HepG2 (cell line): Measurements from ENCODE around the gene HAND1. TPM values are rescaled to one million over a fixed set of nuclear protein-coding genes. Genes with fewer than 3 reads are reported as not detected.

Source experiments
- CEBPG ChIP-seq: IDR thresholded peaks from 2 replicates; pipeline ENCODE4 v1.6.1; 2016
- FOXO1 ChIP-seq: sonication (generic); formaldehyde crosslinking; IDR thresholded peaks from 2 replicates; pipeline ENCODE4 v1.4.0; 2020; ENCODE audit warnings: missing genetic modification reagents
- GZF1 ChIP-seq: sonication (generic); formaldehyde crosslinking; IDR thresholded peaks from 2 replicates; pipeline ENCODE4 v1.5.1; 2020; ENCODE audit warnings: mild to moderate bottlenecking, missing genetic modification reagents
- HNRNPH1 ChIP-seq: fragments of 200-400 bp; formaldehyde crosslinking; optimal IDR thresholded peaks from 2 replicates; pipeline ENCODE3; 2017; ENCODE audit warnings: mild to moderate bottlenecking, low read depth, low read length
- NFE2L2 ChIP-seq: fragments of 150-350 bp; IDR thresholded peaks from 2 replicates; pipeline ENCODE4 v1.6.1; 2014; ENCODE audit warnings: low read length
- SIX4 ChIP-seq: sonication (generic); formaldehyde crosslinking; IDR thresholded peaks from 2 replicates; pipeline ENCODE4 v1.4.0; 2020; ENCODE audit warnings: missing genetic modification reagents
- TBX3 ChIP-seq: fragments of 450-650 bp; IDR thresholded peaks from 2 replicates; pipeline ENCODE4 v1.6.1; 2017; ENCODE audit warnings: antibody characterized with exemption, mild to moderate bottlenecking, inconsistent platforms, borderline replicate concordance
- TEAD3 ChIP-seq: optimal IDR thresholded peaks from 2 replicates; pipeline ENCODE3; 2016; ENCODE audit warnings: borderline replicate concordance
- ZBTB42 ChIP-seq: sonication (generic); formaldehyde crosslinking; IDR thresholded peaks from 2 replicates; pipeline ENCODE4 v1.5.0; 2020; ENCODE audit warnings: mild to moderate bottlenecking, missing genetic modification reagents
- ZFAT ChIP-seq: sonication (generic); formaldehyde crosslinking; conservative IDR thresholded peaks from 2 replicates; pipeline ENCODE4 v1.8.1; 2023; ENCODE audit warnings: missing genetic modification reagents, inconsistent platforms
- ZNF282 ChIP-seq: fragments of 450-650 bp; IDR thresholded peaks from 2 replicates; pipeline ENCODE4 v1.6.1; 2018; ENCODE audit not compliant: partially characterized antibody
- polyA plus RNA-seq, 8 experiments: library from polyadenylated mRNA; depleted of rRNA in 3 of 8; stranded (reverse) in 7 of 8; unstranded in 1 of 8; fragments of >200 nt; fragmentation: Illumina TruSeq in 4 of 8; extraction: Trizol in 4 of 8; gene quantifications; 2 replicates each; pipeline versions ENCODE4 v1.2.1 to v1.2.3, GENCODE V29; 2011 to 2016; ENCODE audit warnings: low read depth in 4 of 8, missing spikeins in 1 of 8, mixed read lengths in 1 of 8; ENCODE audit not compliant: insufficient read depth in 1 of 8
- total RNA-seq, 5 experiments: library from RNA; depleted of rRNA; stranded (reverse); fragments of >200 nt; fragmentation: Illumina TruSeq; extraction: Trizol; gene quantifications; 2 replicates each; pipeline ENCODE4 v1.2.3, GENCODE V29; 2016; ENCODE audit warnings: low read depth in 1 of 5
- TF ChIP-seq, protein P1 (sequence below): sonication (generic); formaldehyde crosslinking; IDR thresholded peaks from 2 replicates; pipeline ENCODE4 v1.4.0; 2020; ENCODE audit warnings: missing genetic modification reagents
- TF ChIP-seq, protein P2 (sequence below): sonication (generic); formaldehyde crosslinking; IDR thresholded peaks from 2 replicates; pipeline ENCODE4 v1.5.1; 2020; ENCODE audit warnings: mild to moderate bottlenecking, missing genetic modification reagents
- TF ChIP-seq, protein P3 (sequence below): sonication (generic); formaldehyde crosslinking; IDR thresholded peaks from 2 replicates; pipeline ENCODE4 v1.4.0; 2020; ENCODE audit warnings: missing genetic modification reagents, borderline replicate concordance
- TF ChIP-seq, protein P4 (sequence below): sonication (generic); formaldehyde crosslinking; IDR thresholded peaks from 2 replicates; pipeline ENCODE4 v1.8.1; 2022; ENCODE audit warnings: mild to moderate bottlenecking, missing genetic modification reagents
- TF ChIP-seq, protein P5 (sequence below): IDR thresholded peaks from 2 replicates; pipeline ENCODE4 v1.6.1; 2016; ENCODE audit warnings: low read depth, borderline replicate concordance
- TF ChIP-seq, protein P6 (sequence below): sonication (generic); formaldehyde crosslinking; IDR thresholded peaks from 2 replicates; pipeline ENCODE4 v1.9.0; 2021; ENCODE audit warnings: missing genetic modification reagents, borderline replicate concordance

Gene HAND1
- total and polyA plus RNA-seq, 2 of the 13 experiments (the other 11 are each of a cell fraction or from before 2014, with no cell fraction given): not detected

DNA sequence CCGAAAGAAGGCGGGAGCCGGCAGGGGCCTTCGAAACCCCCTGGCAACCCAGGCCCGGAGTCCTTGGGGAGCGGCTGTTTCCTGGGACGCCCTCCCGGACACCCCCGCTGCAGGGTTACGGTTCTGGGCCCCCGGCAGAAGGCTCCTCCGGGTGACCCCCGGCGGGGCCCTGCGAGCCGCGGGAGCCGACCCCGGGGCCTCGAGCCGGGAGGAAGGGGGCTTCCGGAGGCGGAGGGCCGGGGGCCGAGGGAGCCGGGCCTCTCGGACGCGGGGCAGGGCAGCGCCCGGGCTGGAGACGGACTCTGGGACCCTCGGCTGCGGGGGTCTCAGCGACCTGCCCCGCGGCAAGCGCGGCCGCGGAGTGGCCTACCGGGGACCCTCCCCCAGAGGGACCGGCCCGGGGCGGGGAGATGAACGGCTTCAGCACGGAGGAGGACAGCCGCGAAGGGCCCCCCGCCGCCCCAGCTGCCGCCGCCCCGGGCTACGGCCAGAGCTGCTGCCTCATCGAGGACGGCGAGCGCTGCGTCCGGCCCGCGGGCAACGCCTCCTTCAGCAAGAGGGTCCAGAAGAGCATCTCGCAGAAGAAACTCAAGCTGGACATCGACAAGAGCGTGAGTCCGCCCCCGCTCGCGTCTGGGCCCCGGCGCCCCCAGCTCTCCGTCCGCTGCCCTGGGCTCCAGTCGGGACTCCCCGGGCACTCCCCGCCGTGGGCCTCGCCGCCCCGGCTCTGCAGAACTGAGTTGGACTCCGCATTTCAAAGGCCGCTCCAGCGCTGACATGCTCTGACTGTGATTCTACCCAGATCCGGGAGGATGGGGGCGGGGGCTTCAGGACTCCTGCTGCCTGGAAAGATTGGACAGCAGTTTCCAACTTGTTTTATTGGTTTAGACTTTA, 31.6 kb downstream of the HAND1 start (continued):
- TF ChIP-seq, protein P1, sequence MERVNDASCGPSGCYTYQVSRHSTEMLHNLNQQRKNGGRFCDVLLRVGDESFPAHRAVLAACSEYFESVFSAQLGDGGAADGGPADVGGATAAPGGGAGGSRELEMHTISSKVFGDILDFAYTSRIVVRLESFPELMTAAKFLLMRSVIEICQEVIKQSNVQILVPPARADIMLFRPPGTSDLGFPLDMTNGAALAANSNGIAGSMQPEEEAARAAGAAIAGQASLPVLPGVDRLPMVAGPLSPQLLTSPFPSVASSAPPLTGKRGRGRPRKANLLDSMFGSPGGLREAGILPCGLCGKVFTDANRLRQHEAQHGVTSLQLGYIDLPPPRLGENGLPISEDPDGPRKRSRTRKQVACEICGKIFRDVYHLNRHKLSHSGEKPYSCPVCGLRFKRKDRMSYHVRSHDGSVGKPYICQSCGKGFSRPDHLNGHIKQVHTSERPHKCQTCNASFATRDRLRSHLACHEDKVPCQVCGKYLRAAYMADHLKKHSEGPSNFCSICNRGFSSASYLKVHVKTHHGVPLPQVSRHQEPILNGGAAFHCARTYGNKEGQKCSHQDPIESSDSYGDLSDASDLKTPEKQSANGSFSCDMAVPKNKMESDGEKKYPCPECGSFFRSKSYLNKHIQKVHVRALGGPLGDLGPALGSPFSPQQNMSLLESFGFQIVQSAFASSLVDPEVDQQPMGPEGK (CRISPR knock-in tag): peak; percentile 59; the same call in 1 of the 2 replicates
- TF ChIP-seq, protein P2, sequence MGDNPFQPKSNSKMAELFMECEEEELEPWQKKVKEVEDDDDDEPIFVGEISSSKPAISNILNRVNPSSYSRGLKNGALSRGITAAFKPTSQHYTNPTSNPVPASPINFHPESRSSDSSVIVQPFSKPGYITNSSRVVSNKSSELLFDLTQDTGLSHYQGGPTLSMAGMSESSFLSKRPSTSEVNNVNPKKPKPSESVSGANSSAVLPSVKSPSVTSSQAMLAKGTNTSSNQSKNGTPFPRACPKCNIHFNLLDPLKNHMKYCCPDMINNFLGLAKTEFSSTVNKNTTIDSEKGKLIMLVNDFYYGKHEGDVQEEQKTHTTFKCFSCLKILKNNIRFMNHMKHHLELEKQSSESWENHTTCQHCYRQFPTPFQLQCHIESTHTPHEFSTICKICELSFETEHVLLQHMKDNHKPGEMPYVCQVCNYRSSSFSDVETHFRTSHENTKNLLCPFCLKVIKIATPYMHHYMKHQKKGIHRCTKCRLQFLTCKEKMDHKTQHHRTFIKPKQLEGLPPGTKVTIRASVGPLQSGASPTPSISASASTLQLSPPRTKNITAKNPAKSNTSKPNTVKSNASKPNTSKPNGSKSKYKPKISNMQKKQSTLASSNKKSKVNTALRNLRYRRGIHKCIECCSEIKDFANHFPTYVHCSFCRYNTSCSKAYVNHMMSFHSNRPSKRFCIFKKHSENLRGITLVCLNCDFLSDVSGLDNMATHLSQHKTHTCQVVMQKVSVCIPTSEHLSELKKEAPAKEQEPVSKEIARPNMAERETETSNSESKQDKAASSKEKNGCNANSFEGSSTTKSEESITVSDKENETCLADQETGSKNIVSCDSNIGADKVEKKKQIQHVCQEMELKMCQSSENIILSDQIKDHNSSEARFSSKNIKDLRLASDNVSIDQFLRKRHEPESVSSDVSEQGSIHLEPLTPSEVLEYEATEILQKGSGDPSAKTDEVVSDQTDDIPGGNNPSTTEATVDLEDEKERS (CRISPR knock-in tag): no peak
- TF ChIP-seq, protein P3, sequence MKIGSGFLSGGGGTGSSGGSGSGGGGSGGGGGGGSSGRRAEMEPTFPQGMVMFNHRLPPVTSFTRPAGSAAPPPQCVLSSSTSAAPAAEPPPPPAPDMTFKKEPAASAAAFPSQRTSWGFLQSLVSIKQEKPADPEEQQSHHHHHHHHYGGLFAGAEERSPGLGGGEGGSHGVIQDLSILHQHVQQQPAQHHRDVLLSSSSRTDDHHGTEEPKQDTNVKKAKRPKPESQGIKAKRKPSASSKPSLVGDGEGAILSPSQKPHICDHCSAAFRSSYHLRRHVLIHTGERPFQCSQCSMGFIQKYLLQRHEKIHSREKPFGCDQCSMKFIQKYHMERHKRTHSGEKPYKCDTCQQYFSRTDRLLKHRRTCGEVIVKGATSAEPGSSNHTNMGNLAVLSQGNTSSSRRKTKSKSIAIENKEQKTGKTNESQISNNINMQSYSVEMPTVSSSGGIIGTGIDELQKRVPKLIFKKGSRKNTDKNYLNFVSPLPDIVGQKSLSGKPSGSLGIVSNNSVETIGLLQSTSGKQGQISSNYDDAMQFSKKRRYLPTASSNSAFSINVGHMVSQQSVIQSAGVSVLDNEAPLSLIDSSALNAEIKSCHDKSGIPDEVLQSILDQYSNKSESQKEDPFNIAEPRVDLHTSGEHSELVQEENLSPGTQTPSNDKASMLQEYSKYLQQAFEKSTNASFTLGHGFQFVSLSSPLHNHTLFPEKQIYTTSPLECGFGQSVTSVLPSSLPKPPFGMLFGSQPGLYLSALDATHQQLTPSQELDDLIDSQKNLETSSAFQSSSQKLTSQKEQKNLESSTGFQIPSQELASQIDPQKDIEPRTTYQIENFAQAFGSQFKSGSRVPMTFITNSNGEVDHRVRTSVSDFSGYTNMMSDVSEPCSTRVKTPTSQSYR (CRISPR knock-in tag): no peak
- TF ChIP-seq ZNF282 (no peak), NFE2L2 (no peak), HNRNPH1 (no peak), ZBTB42 (no peak), ZFAT (CRISPR knock-in tag) (no peak), GZF1 (no peak), FOXO1 (CRISPR knock-in tag) (no peak), SIX4 (no peak), TEAD3 (CRISPR knock-in tag) (no peak), TBX3 (no peak), CEBPG (CRISPR knock-in tag) (no peak)
- TF ChIP-seq, protein P4, sequence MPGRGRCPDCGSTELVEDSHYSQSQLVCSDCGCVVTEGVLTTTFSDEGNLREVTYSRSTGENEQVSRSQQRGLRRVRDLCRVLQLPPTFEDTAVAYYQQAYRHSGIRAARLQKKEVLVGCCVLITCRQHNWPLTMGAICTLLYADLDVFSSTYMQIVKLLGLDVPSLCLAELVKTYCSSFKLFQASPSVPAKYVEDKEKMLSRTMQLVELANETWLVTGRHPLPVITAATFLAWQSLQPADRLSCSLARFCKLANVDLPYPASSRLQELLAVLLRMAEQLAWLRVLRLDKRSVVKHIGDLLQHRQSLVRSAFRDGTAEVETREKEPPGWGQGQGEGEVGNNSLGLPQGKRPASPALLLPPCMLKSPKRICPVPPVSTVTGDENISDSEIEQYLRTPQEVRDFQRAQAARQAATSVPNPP (CRISPR knock-in tag): no peak
- TF ChIP-seq, protein P5, sequence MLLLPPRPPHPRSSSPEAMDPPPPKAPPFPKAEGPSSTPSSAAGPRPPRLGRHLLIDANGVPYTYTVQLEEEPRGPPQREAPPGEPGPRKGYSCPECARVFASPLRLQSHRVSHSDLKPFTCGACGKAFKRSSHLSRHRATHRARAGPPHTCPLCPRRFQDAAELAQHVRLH (CRISPR knock-in tag): no peak
- TF ChIP-seq, protein P6, sequence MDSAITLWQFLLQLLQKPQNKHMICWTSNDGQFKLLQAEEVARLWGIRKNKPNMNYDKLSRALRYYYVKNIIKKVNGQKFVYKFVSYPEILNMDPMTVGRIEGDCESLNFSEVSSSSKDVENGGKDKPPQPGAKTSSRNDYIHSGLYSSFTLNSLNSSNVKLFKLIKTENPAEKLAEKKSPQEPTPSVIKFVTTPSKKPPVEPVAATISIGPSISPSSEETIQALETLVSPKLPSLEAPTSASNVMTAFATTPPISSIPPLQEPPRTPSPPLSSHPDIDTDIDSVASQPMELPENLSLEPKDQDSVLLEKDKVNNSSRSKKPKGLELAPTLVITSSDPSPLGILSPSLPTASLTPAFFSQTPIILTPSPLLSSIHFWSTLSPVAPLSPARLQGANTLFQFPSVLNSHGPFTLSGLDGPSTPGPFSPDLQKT: no peak
